ENCODE results near the gene AKIRIN2. TPM values are rescaled to one million over a fixed set of nuclear protein-coding genes. Genes with fewer than 3 reads are reported as not detected.
"Not testable (repeated sequence)": the region's sequence is repeated elsewhere in the genome, so short reads cannot be mapped to it uniquely, and the experiment has no call there.

Gene AKIRIN2
- total RNA-seq, 4 donors from 2014 or later: 18.8 to 29.5 (median 24.2) TPM

DNA sequence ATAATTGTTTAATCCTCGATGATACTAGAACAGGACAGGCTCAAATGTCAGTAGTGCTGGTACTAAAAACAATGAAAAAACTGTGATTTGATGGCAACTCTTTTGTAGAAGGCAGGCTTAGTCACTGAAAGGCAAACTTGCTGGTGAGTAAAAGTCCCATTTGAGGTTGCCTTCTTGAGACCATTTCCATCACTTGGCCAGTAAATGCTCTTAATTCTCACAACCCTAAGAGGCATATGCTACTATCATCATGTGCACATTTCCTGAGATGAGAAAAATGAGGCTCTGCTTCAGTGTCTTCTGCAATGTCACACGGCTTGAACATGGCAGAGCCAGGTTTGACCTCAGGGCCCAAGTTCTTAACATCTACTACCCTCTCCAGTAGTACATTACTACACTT, 9.9 kb downstream of the AKIRIN2 start:
- H3K9me3 ChIP-seq: no peaks in the 10 kb centered on the region
- DNase-seq (ENCODE audit: low spot score in 2 of 2): no peak
- 67 to 71% methylated on average over 2 of the region's 2 CpGs for WGBS, 2 donors
- no peaks in the 10 kb centered on the region for H3K27me3 ChIP-seq
- TF ChIP-seq CTCF (IDR thresholded peaks at IDR 0.05): no peak
- no peak for TF ChIP-seq EP300 (IDR thresholded peaks at IDR 0.05)
- no peak for TF ChIP-seq POLR2A (IDR thresholded peaks at IDR 0.05)
- no peaks in the 10 kb centered on the region for H3K36me3 ChIP-seq
- H3K4me1 ChIP-seq: peaks cover 0 to 72% (median 26%) of the 10 kb centered on the region in 4 donors
- no peak overlapping the region for H3K4me3 ChIP-seq
- no peak overlapping the region for H3K27ac ChIP-seq

- H3K27me3 ChIP-seq: no peaks in the 10 kb centered on the region
- no peaks in the 10 kb centered on the region for H3K36me3 ChIP-seq
- H3K4me1 ChIP-seq: peaks cover 0 to 70% (median 28%) of the 10 kb centered on the region in 4 donors
- H3K9me3 ChIP-seq: no peaks in the 10 kb centered on the region
- WGBS, 2 donors: 88 to 91% methylated on average over 3 of the region's 3 CpGs
- TF ChIP-seq POLR2A (IDR thresholded peaks at IDR 0.05) (no peak), EP300 (IDR thresholded peaks at IDR 0.05) (no peak), CTCF (IDR thresholded peaks at IDR 0.05) (no peak)
- no peak overlapping the region for H3K27ac ChIP-seq
- no peak for DNase-seq (ENCODE audit: low spot score in 2 of 2)
- no peak overlapping the region for H3K4me3 ChIP-seq
These were observed 11.6 kb downstream of the AKIRIN2 start for GRCh38 chr6:87690441-87690840.

GRCh38 chr6:87687893-87688292, 14.1 kb downstream of the AKIRIN2 start:
- H3K27ac ChIP-seq; H3K27me3 ChIP-seq; H3K4me3 ChIP-seq; H3K9me3 ChIP-seq; H3K36me3 ChIP-seq; DNase-seq (ENCODE audit: low spot score in 2 of 2): not testable (repeated sequence)
- H3K4me1 ChIP-seq: peaks cover 0 to 52% (median 18%) of the 10 kb centered on the region in 4 donors
- WGBS, 2 donors: 86 to 94% methylated on average over 9 of the region's 9 CpGs

GRCh38 chr6:87687296-87687695, 14.7 kb downstream of the AKIRIN2 start:
- H3K27me3 ChIP-seq: no peaks in the 10 kb centered on the region
- peaks cover 0 to 54% (median 19%) of the 10 kb centered on the region in 4 donors for H3K4me1 ChIP-seq
- H3K4me3 ChIP-seq: no peak overlapping the region
- no peaks in the 10 kb centered on the region for H3K36me3 ChIP-seq
- WGBS, 2 donors: 62 to 71% methylated on average over 3 of the region's 3 CpGs
- H3K27ac ChIP-seq: no peak overlapping the region
- no peaks in the 10 kb centered on the region for H3K9me3 ChIP-seq
- TF ChIP-seq POLR2A (IDR thresholded peaks at IDR 0.05) (no peak), EP300 (IDR thresholded peaks at IDR 0.05) (no peak), CTCF (IDR thresholded peaks at IDR 0.05) (no peak)
- no peak for DNase-seq (ENCODE audit: low spot score in 2 of 2)

DNA sequence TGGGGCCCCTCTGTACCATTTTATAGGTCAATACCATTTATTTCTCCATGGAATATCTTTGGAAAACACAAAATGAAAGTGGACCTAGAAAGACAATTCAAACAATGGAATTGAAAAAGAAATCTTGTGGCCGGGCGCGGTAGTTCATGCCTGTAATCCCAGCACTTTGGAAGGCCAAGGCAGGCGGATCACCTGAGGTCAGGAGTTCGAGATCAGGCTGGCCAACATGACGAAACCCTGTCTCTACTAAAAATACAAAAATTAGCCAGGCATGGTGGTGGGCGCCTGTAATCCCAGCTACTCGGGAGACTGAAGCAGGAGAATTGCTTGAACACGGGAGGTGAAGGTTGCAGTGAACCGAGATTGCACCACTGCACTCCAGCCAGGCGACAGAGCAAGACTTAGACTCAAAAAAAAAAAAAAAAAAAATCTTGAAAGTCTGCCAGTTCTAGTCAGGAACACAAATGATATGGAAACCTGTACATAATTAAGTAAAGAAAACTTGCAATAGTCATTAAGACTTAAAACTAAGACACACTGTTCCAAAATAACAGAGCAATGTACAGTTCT, 15.3 kb downstream of the AKIRIN2 start:
- H3K4me3 ChIP-seq; H3K27ac ChIP-seq; DNase-seq (ENCODE audit: low spot score in 2 of 2); H3K27me3 ChIP-seq; H3K36me3 ChIP-seq; H3K9me3 ChIP-seq: not testable (repeated sequence)
- peaks cover 0 to 54% (median 18%) of the 10 kb centered on the region in 4 donors for H3K4me1 ChIP-seq
- WGBS, 2 donors: 89 to 92% methylated on average over 11 of the region's 11 CpGs

DNA sequence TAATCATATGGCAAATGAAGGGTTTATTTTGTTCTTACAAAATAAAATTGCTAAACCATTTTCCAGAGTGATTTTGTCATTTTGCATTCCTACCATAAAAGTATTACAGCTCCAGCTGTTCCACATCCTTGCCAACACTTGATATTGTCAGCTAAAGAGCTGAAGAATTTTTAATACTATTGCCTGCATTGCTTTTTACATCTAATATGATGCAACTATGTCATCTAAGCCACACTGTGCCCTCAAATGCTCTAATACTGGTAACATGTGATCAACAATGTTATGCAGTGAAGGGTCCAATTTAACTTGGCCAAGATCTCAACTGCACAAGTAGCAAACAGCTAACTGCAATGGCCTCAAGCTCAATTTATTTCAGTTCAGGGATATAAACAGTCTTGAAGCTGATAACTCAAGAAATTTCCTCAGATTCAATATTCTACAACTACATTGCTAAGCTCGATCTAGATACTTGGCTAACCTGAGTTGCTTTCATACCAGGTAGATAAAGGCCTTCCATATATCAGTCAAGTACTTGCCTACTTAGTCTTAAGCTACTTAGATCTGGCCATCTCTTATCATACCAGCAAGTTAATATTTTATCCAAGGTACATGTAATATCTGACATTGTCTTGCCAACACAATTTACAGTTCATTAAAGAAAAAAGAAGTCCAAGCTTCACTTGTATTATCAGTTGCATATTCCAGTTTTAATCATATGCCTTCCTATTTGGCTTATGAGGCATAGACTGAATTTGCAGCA, 17.0 kb downstream of the AKIRIN2 start:
- H3K4me3 ChIP-seq: no peak overlapping the region
- DNase-seq (ENCODE audit: low spot score in 2 of 2): no peak
- H3K27me3 ChIP-seq: no peaks in the 10 kb centered on the region
- peaks cover 0 to 57% (median 11%) of the 10 kb centered on the region in 4 donors for H3K4me1 ChIP-seq
- no peak overlapping the region for H3K27ac ChIP-seq
- WGBS, 2 donors: 94 to 100% methylated on average over 1 of the region's 1 CpG
- no peaks in the 10 kb centered on the region for H3K9me3 ChIP-seq
- H3K36me3 ChIP-seq: peaks cover 0 to 7% (median 0%) of the 10 kb centered on the region in 3 donors
- TF ChIP-seq CTCF (IDR thresholded peaks at IDR 0.05) (no peak), POLR2A (IDR thresholded peaks at IDR 0.05) (no peak), EP300 (IDR thresholded peaks at IDR 0.05) (no peak)
